Astrocyte (in vitro differentiated cells and primary cell): ENCODE results near the gene ZNF618.

Experiments
- EZH2 ChIP-seq: IDR thresholded peaks from 2 replicates; pipeline ENCODE4 v1.6.1; 2012; ENCODE audit warnings: mild to moderate bottlenecking, low read length, inconsistent platforms; ENCODE audit not compliant: insufficient read depth
- TF ChIP-seq, protein P1 (sequence below): IDR thresholded peaks from 2 replicates; pipeline ENCODE4 v1.5.1; 2011; ENCODE audit warnings: low read depth, mild to moderate bottlenecking, inconsistent platforms, low read length, moderate library complexity; ENCODE audit not compliant: insufficient read depth

GRCh38 chr9:113992276-113992951, 116.3 kb downstream of the ZNF618 start:
- TF ChIP-seq, protein P1, sequence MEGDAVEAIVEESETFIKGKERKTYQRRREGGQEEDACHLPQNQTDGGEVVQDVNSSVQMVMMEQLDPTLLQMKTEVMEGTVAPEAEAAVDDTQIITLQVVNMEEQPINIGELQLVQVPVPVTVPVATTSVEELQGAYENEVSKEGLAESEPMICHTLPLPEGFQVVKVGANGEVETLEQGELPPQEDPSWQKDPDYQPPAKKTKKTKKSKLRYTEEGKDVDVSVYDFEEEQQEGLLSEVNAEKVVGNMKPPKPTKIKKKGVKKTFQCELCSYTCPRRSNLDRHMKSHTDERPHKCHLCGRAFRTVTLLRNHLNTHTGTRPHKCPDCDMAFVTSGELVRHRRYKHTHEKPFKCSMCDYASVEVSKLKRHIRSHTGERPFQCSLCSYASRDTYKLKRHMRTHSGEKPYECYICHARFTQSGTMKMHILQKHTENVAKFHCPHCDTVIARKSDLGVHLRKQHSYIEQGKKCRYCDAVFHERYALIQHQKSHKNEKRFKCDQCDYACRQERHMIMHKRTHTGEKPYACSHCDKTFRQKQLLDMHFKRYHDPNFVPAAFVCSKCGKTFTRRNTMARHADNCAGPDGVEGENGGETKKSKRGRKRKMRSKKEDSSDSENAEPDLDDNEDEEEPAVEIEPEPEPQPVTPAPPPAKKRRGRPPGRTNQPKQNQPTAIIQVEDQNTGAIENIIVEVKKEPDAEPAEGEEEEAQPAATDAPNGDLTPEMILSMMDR, result no peak
- no peak for TF ChIP-seq EZH2
